CD14-positive monocyte (primary cell): Measurements from ENCODE around the gene REPIN1. TPM values are rescaled to one million over a fixed set of nuclear protein-coding genes. Genes with fewer than 3 reads are reported as not detected.

Source experiments
- DNase-seq, 3 donors: peaks; one replicate each; pipeline ENCODE4 v3.0.0-alpha.2; 2011 to 2022
- H2AFZ ChIP-seq: 2 replicates; pipeline ENCODE4 v1.6.0; 2012; ENCODE audit warnings: mild to moderate bottlenecking, low read depth, low read length, inconsistent platforms; ENCODE audit not compliant: insufficient read depth, poor library complexity, severe bottlenecking
- H3K27ac ChIP-seq, 2 donors: 1 replicate in 1 of 2; 2 replicates in 1 of 2; pipeline ENCODE4 v1.5.1; 2012 to 2013; ENCODE audit warnings: low read length in 2 of 2, control low read depth in 1 of 2, inconsistent platforms in 1 of 2, low read depth in 1 of 2, mild to moderate bottlenecking in 1 of 2
- H3K27me3 ChIP-seq, 2 donors: one replicate each; pipeline versions ENCODE4 v1.6.0 to v1.6.1; 2011 to 2013; ENCODE audit warnings: low read length in 2 of 2; ENCODE audit not compliant: control insufficient read depth in 2 of 2, insufficient read depth in 2 of 2
- H3K36me3 ChIP-seq, 2 donors: replicated peaks in 1 of 2; 1 replicate in 1 of 2; 2 replicates in 1 of 2; pipeline versions ENCODE4 v1.5.1 to v1.6.1; 2012 to 2013; ENCODE audit warnings: low read length in 2 of 2, control low read depth in 1 of 2, inconsistent platforms in 1 of 2, mild to moderate bottlenecking in 1 of 2; ENCODE audit not compliant: insufficient read depth in 2 of 2, control insufficient read depth in 1 of 2
- H3K4me1 ChIP-seq, 2 donors: 1 replicate in 1 of 2; 2 replicates in 1 of 2; pipeline versions ENCODE4 v1.5.1 to v1.6.1; 2012 to 2013; ENCODE audit warnings: low read length in 2 of 2, control low read depth in 1 of 2, inconsistent platforms in 1 of 2, mild to moderate bottlenecking in 1 of 2, moderate library complexity in 1 of 2; ENCODE audit not compliant: insufficient read depth in 2 of 2, control insufficient read depth in 1 of 2
- H3K4me2 ChIP-seq: replicated peaks from 2 replicates; pipeline ENCODE3; 2012; ENCODE audit warnings: low read length, moderate library complexity, mild to moderate bottlenecking; ENCODE audit not compliant: poor library complexity, severe bottlenecking; ENCODE audit errors: extremely low read depth
- H3K4me3 ChIP-seq, 3 experiments: fragments of 200-600 bp in 1 of 3; sonication (generic) in 1 of 3; replicated peaks in 1 of 3; 1 replicate in 2 of 3; 2 replicates in 1 of 3; pipeline ENCODE4 v1.5.1; 2011 to 2013; ENCODE audit warnings: low read length in 3 of 3, mild to moderate bottlenecking in 3 of 3, control low read depth in 2 of 3, low read depth in 2 of 3, inconsistent platforms in 1 of 3, moderate library complexity in 1 of 3
- H3K79me2 ChIP-seq: 2 replicates; pipeline ENCODE4 v1.6.0; 2012; ENCODE audit warnings: mild to moderate bottlenecking, control low read depth, inconsistent platforms, low read length, moderate library complexity; ENCODE audit not compliant: insufficient read depth
- H3K9ac ChIP-seq: 2 replicates; pipeline ENCODE4 v1.6.0; 2017; ENCODE audit warnings: low read length, mild to moderate bottlenecking; ENCODE audit not compliant: insufficient read depth, poor library complexity, severe bottlenecking
- H3K9me3 ChIP-seq, 2 donors: replicated peaks in 1 of 2; 1 replicate in 1 of 2; 2 replicates in 1 of 2; pipeline versions ENCODE4 v1.5.1 to v1.6.1; 2012 to 2013; ENCODE audit warnings: low read length in 2 of 2, control low read depth in 1 of 2; ENCODE audit not compliant: control insufficient read depth in 1 of 2, insufficient read depth in 1 of 2
- H4K20me1 ChIP-seq: 2 replicates; pipeline ENCODE4 v1.6.0; 2012; ENCODE audit warnings: mild to moderate bottlenecking, low read length, control low read depth, moderate library complexity; ENCODE audit not compliant: insufficient read depth
- H3K27ac Mint-ChIP-seq, 7 donors: one replicate each; pipeline ENCODE4 v1.8.0; 2020; ENCODE audit warnings: mild to moderate bottlenecking in 7 of 7, mixed read lengths in 7 of 7, moderate library complexity in 6 of 7, inconsistent platforms in 2 of 7
- H3K27me3 Mint-ChIP-seq, 3 donors: one replicate each; pipeline ENCODE4 v1.8.0; 2021 to 2022; ENCODE audit warnings: low read depth in 3 of 3, mild to moderate bottlenecking in 3 of 3, mixed read lengths in 3 of 3, moderate library complexity in 3 of 3, inconsistent platforms in 1 of 3
- H3K36me3 Mint-ChIP-seq, 2 donors: one replicate each; pipeline ENCODE4 v1.8.0; 2020; ENCODE audit warnings: mixed read lengths in 2 of 2, inconsistent platforms in 1 of 2, mild to moderate bottlenecking in 1 of 2
- H3K4me1 Mint-ChIP-seq: one replicate; pipeline ENCODE4 v1.8.0; 2020; ENCODE audit warnings: mild to moderate bottlenecking, mixed read lengths
- H3K4me3 Mint-ChIP-seq, 2 donors: one replicate each; pipeline ENCODE4 v1.8.0; 2020; ENCODE audit warnings: mild to moderate bottlenecking in 2 of 2, mixed read lengths in 2 of 2, moderate library complexity in 1 of 2
- H3K9me3 Mint-ChIP-seq, 7 donors: one replicate each; pipeline ENCODE4 v1.8.0; 2020 to 2022; ENCODE audit warnings: mixed read lengths in 7 of 7, mild to moderate bottlenecking in 6 of 7, moderate library complexity in 6 of 7, inconsistent platforms in 2 of 7
- WGBS: methylation state at CpG from one replicate; pipeline ENCODE4 v1.1.5; 2013; ENCODE audit warnings: missing lambda C conversion rate; ENCODE audit not compliant: insufficient coverage; 5-methylcytosine and 5-hydroxymethylcytosine counted together
- intact Hi-C, 2 donors: fragments of 100-400 bp; cut with micrococcal nuclease; formaldehyde crosslinking; loops; one replicate each; pipeline versions ENCODE4 v1.15.0 to v1.15.1; 2023
- polyA plus RNA-seq, 3 donors: library from polyadenylated mRNA; depleted of rRNA in 1 of 3; unstranded in 2 of 3; stranded (reverse) in 1 of 3; fragments of 300-500 nt in 2 of 3; fragments of >200 nt in 1 of 3; fragmentation: Illumina TruSeq in 2 of 3; gene quantifications; 1 replicate in 2 of 3; 2 replicates in 1 of 3; pipeline ENCODE4 v1.2.3, GENCODE V29; 2012 to 2021
- TF ChIP-seq, protein P1 (sequence below): fragments of 200-600 bp; IDR thresholded peaks from one replicate; pipeline ENCODE4 v1.8.0; 2022; ENCODE audit warnings: antibody characterized with exemption, mild to moderate bottlenecking

REPIN1 gene
- polyA plus RNA-seq, 3 donors = 32.7 to 42.9 (median 39.0) TPM

DNA sequence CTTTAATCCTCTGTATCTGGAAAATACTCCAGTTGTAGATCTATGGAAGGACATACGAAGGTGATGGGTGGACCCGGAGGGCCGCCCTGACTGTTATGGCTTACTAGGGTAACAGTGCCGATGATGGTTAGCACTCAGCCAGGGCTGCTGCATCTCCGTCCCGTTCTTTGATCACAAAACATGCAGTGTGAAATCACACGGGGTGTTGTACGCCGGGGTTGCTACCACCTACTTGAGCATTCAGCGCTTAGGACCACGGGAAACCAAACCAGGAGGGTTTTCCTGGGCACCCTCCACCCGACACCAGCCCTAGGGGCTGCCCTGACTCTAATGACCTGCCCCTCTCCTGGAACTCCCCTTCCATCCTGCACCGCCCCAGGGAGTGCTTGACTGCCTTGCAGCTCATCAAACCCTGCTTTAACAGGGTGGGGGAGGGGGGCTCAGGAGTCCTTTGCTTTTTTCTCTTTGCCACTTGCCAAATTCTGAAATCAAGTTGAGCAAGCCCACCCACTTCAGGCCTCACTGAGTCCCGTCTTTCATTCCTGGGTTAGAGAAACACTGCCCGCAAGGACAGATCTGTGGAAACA lies 30.9 kb downstream of the REPIN1 start:
- intact Hi-C loops = loop anchor here in 1 of 2 donors (10.0 kb wide), 1 partner anchor 55 kb away; the partner anchor contains the start of gene RARRES2
- Histone ChIP-seq H3K27me3 (no peaks in the 10 kb centered on the region), H3K36me3 (peaks cover 18 to 33% of the 10 kb centered on the region in 2 donors), H3K79me2 (no peaks in the 10 kb centered on the region), H3K4me2 (no peak overlapping the region), H2AFZ (no peak overlapping the region), H3K4me3 (no peak overlapping the region), H3K9ac (no peak overlapping the region), H3K27ac (no peak overlapping the region), H4K20me1 (no peaks in the 10 kb centered on the region), H3K4me1 (peaks cover 8 to 9% of the 10 kb centered on the region in 2 donors), H3K9me3 (no peaks in the 10 kb centered on the region)
- peaks cover 0 to 3% (median 2%) of the 10 kb centered on the region in 3 donors for H3K27me3 Mint-ChIP-seq
- WGBS = 97% methylated on average over 12 of the region's 15 CpGs
- H3K36me3 Mint-ChIP-seq = peaks cover 28% of the 10 kb centered on the region in 2 donors
- peaks cover 0 to 3% (median 0%) of the 10 kb centered on the region in 7 donors for H3K9me3 Mint-ChIP-seq
- peaks cover 9% of the 10 kb centered on the region for H3K4me1 Mint-ChIP-seq
- no peak overlapping the region for H3K27ac Mint-ChIP-seq
- DNase-seq = no peak
- TF ChIP-seq, protein P1, sequence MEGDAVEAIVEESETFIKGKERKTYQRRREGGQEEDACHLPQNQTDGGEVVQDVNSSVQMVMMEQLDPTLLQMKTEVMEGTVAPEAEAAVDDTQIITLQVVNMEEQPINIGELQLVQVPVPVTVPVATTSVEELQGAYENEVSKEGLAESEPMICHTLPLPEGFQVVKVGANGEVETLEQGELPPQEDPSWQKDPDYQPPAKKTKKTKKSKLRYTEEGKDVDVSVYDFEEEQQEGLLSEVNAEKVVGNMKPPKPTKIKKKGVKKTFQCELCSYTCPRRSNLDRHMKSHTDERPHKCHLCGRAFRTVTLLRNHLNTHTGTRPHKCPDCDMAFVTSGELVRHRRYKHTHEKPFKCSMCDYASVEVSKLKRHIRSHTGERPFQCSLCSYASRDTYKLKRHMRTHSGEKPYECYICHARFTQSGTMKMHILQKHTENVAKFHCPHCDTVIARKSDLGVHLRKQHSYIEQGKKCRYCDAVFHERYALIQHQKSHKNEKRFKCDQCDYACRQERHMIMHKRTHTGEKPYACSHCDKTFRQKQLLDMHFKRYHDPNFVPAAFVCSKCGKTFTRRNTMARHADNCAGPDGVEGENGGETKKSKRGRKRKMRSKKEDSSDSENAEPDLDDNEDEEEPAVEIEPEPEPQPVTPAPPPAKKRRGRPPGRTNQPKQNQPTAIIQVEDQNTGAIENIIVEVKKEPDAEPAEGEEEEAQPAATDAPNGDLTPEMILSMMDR = no peak
- no peak overlapping the region for H3K4me3 Mint-ChIP-seq

DNA sequence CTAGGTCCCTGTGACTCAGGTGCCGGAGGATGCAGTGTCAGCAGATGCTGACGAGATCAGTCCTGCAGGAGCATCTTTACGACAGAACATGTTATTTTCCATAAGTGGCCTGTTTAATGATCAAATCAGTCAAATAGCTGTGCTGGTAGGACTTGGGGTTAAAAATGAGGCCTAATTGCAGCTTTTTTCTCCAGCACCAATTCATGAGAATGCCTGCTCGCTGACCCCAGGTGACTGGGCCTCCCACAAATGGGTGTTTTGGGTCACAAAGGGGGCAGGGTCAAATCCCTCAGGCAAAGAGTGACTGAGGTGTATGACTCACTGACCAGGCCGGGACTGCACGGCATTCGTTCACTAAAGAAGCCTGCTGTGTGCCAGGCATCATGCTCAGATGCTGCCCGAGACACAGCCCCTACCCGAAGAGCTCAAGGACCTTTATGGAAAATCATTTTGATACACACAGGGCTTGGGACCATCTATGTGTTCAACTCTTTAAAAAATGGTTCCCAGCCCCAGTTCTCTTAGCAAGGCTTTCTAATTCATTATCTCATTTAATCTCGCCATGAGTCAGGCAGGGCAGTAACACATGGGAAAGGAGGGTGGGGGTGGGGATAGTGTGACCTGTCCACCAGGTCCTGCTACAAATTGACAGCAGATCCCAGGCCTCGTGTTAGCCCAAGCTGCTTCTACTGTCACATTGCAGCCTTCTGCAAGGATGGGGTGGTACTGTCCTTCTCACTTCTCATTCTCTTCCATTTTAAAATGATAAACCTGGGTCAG lies 31.6 kb downstream of the REPIN1 start:
- Mint-ChIP-seq H3K27ac (peak overlapping the region in 1 of 7 donors; percentile 1), H3K27me3 (peaks cover 0 to 3% (median 2%) of the 10 kb centered on the region in 3 donors), H3K4me1 (peaks cover 11% of the 10 kb centered on the region), H3K4me3 (no peak overlapping the region), H3K36me3 (peaks cover 28% of the 10 kb centered on the region in 2 donors), H3K9me3 (peaks cover 0 to 3% (median 0%) of the 10 kb centered on the region in 7 donors)
- WGBS = 88% methylated on average over 5 of the region's 11 CpGs
- Histone ChIP-seq H3K27ac (no peak overlapping the region), H4K20me1 (no peaks in the 10 kb centered on the region), H3K4me3 (no peak overlapping the region), H2AFZ (no peak overlapping the region), H3K79me2 (no peaks in the 10 kb centered on the region), H3K4me1 (peaks cover 10 to 13% of the 10 kb centered on the region in 2 donors), H3K27me3 (no peaks in the 10 kb centered on the region), H3K9ac (no peak overlapping the region), H3K36me3 (peaks cover 16 to 33% of the 10 kb centered on the region in 2 donors), H3K9me3 (no peaks in the 10 kb centered on the region), H3K4me2 (no peak overlapping the region)
- no peak for DNase-seq
- intact Hi-C loops = no loop called here
- TF ChIP-seq, protein P1 = no peak
